Measurements from ENCODE around the gene TRIM47.

Gene TRIM47

GRCh38 chr17:75828076-75828400 lies 50.3 kb downstream of the TRIM47 start:
- DNase-seq: peak; percentile 24

GRCh38 chr17:75827308-75828075 lies 50.9 kb downstream of the TRIM47 start:
- DNase-seq: peak; percentile 52

GRCh38 chr17:75826561-75827307 lies 51.6 kb downstream of the TRIM47 start:
- DNase-seq: no peak

- DNase-seq: no peak
These were observed 52.5 kb downstream of the TRIM47 start for GRCh38 chr17:75825748-75826370.

- DNase-seq: no peak
These were observed 53.2 kb downstream of the TRIM47 start for GRCh38 chr17:75825149-75825552.

- no peak for DNase-seq
These were observed 53.7 kb downstream of the TRIM47 start for GRCh38 chr17:75824666-75825065.

All from CD4-positive, alpha-beta T cell treated with Interleukin-4 for 4 hours (primary cell).